KMS-11 (cell line): ENCODE data around the gene TTLL11.

Source experiments
- H2AFZ ChIP-seq: fragments of 200-600 bp; sonication (generic); 2 replicates; pipeline ENCODE4 v1.6.1; 2016; ENCODE audit warnings: antibody characterized with exemption, mixed run types, low read depth
- H3K27ac ChIP-seq: fragments of 200-600 bp; sonication (generic); 2 replicates; pipeline ENCODE4 v1.6.1; 2016; ENCODE audit warnings: mild to moderate bottlenecking, mixed run types
- H3K27me3 ChIP-seq: fragments of 200-600 bp; sonication (generic); 2 replicates; pipeline ENCODE4 v1.6.1; 2017; ENCODE audit warnings: mild to moderate bottlenecking, low read depth, mixed run types, moderate library complexity; ENCODE audit not compliant: insufficient read depth
- H3K36me3 ChIP-seq: fragments of 200-600 bp; sonication (generic); 2 replicates; pipeline ENCODE4 v1.6.1; 2017; ENCODE audit warnings: mild to moderate bottlenecking, mixed run types; ENCODE audit not compliant: insufficient read depth
- H3K4me1 ChIP-seq: fragments of 200-600 bp; sonication (generic); 2 replicates; pipeline ENCODE4 v1.6.1; 2016; ENCODE audit warnings: mild to moderate bottlenecking, low read depth, mixed run types; ENCODE audit not compliant: poor library complexity, severe bottlenecking
- H3K4me2 ChIP-seq: fragments of 200-600 bp; sonication (generic); 2 replicates; pipeline ENCODE4 v1.7.0; 2016; ENCODE audit warnings: mild to moderate bottlenecking, mixed run types
- H3K4me3 ChIP-seq: fragments of 200-600 bp; sonication (generic); IDR thresholded peaks from 2 replicates; pipeline ENCODE4 v1.6.1; 2017; ENCODE audit warnings: low read depth, low read length, mixed read lengths; ENCODE audit not compliant: insufficient read depth
- H3K79me2 ChIP-seq: fragments of 200-600 bp; sonication (generic); 2 replicates; pipeline ENCODE4 v1.6.1; 2016; ENCODE audit warnings: low read depth, mixed run types; ENCODE audit not compliant: insufficient read depth
- H3K9ac ChIP-seq: fragments of 200-600 bp; sonication (generic); 2 replicates; pipeline ENCODE4 v1.6.1; 2016; ENCODE audit warnings: mild to moderate bottlenecking, mixed run types
- H4K20me1 ChIP-seq: fragments of 200-600 bp; sonication (generic); 2 replicates; pipeline ENCODE4 v1.6.1; 2016; ENCODE audit warnings: mild to moderate bottlenecking, mixed run types; ENCODE audit not compliant: insufficient read depth
- TF ChIP-seq, protein P1 (sequence below): fragments of 200-600 bp; sonication (generic); conservative IDR thresholded peaks from 2 replicates; pipeline ENCODE4 v1.6.1; 2017; ENCODE audit warnings: low read depth, mild to moderate bottlenecking, antibody characterized with exemption, low read length, moderate library complexity, mixed read lengths

Gene TTLL11

DNA sequence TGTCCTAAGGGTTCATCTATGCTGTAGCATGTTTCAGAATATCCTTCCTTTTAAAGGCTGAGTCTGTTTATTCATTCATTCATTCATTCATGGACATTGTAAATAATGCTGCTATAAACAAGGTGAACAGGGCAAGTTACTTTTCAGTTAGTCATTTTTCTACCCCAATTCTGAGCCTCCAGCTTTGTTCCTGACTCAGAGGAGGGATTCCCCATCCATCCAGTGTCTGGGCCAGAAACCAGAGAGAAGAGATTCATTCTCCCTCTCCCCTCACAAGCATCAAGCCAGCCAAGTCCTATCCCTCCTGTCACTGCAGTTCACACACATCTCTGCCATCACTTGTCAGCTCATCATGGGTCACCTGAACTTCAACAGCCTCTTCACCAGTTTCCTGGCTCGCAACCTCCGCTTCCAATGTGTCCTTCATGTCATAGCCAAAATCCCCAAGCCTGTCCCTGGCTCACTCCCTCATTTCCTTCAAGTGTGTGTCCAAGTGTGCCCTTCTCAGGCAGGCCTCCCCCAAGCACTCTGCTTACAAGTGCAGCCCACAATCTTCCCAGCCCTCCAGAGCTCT, 203.0 kb downstream of the TTLL11 start:
- H3K27me3 ChIP-seq, result no peaks in the 10 kb centered on the region
- H3K79me2 ChIP-seq, result no peaks in the 10 kb centered on the region
- no peak overlapping the region for H3K4me3 ChIP-seq
- no peak overlapping the region for H3K9ac ChIP-seq
- H3K4me2 ChIP-seq, result no peak overlapping the region
- no peaks in the 10 kb centered on the region for H3K36me3 ChIP-seq
- H2AFZ ChIP-seq, result no peak overlapping the region
- no peaks in the 10 kb centered on the region for H3K4me1 ChIP-seq
- no peaks in the 10 kb centered on the region for H4K20me1 ChIP-seq
- TF ChIP-seq, protein P1, sequence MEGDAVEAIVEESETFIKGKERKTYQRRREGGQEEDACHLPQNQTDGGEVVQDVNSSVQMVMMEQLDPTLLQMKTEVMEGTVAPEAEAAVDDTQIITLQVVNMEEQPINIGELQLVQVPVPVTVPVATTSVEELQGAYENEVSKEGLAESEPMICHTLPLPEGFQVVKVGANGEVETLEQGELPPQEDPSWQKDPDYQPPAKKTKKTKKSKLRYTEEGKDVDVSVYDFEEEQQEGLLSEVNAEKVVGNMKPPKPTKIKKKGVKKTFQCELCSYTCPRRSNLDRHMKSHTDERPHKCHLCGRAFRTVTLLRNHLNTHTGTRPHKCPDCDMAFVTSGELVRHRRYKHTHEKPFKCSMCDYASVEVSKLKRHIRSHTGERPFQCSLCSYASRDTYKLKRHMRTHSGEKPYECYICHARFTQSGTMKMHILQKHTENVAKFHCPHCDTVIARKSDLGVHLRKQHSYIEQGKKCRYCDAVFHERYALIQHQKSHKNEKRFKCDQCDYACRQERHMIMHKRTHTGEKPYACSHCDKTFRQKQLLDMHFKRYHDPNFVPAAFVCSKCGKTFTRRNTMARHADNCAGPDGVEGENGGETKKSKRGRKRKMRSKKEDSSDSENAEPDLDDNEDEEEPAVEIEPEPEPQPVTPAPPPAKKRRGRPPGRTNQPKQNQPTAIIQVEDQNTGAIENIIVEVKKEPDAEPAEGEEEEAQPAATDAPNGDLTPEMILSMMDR, result no peak
- H3K27ac ChIP-seq, result no peak overlapping the region

DNA sequence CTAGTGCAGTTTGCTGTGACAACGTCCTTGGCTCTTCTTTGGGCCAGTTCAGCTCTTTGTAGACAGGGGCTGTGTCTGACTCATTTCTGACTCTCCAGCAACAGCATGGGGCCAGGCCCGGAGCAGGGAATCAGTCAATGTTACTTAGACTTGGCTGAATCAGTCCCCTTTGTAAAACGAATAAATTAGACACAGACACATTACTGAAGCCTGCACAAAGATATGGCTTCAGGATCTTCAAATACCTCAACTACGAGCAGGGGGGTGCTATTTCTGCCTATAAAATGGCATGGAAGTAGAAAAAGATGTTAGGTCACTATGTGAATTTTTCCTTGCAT, 204.7 kb downstream of the TTLL11 start:
- Histone ChIP-seq H3K4me1 (no peaks in the 10 kb centered on the region), H3K79me2 (no peaks in the 10 kb centered on the region), H3K4me3 (no peak overlapping the region), H3K9ac (no peak overlapping the region), H3K4me2 (no peak overlapping the region), H4K20me1 (no peaks in the 10 kb centered on the region), H3K27ac (no peak overlapping the region), H3K36me3 (no peaks in the 10 kb centered on the region), H3K27me3 (no peaks in the 10 kb centered on the region), H2AFZ (no peak overlapping the region)
- TF ChIP-seq, protein P1, result no peak

DNA sequence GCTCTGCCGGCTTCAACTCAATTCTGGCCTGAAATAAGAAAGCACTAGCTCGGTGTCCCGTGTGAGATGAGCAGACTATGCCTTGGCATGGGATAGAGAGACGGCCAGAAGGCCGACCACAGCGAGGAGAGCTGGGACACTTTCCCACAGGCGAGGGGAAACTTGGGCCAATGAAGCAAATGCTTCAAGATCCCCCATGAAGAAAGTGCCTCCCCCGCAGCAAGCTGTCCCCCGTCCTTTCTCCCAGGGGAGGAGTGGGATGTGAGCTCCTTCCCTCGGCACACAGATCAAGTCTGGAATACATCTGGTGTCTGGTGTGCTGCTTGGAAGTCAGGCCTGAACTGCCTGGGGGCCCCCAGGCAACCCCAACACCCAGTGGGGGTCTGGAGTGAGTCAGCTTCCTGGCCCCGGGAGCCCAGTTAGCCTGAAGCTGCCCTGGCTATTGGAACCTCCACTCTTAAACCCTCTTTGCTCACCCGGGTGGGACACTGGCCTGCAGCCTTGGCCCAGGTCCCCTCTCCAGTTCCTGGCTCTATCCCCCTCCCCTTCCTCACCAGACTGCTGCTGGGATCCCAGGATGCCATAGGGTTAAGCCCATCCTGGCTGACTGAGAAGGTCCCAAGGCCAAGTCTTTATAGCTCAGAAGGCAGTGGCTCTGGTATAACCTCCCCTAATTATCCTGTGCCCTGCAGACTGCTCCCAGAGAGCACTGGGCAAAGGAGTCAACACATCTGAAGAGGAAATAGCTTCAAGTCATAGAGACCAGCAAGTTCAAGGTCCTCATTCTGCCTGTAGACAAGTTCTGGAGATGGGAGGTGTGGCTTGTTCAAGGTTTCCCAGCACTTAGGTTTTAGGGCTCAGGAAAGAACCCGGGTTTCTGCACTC, 205.3 kb downstream of the TTLL11 start:
- H4K20me1 ChIP-seq, result no peaks in the 10 kb centered on the region
- no peaks in the 10 kb centered on the region for H3K4me1 ChIP-seq
- no peak overlapping the region for H3K4me2 ChIP-seq
- no peak overlapping the region for H3K4me3 ChIP-seq
- TF ChIP-seq, protein P1, result no peak
- H3K9ac ChIP-seq, result no peak overlapping the region
- H3K27ac ChIP-seq, result no peak overlapping the region
- H3K79me2 ChIP-seq, result no peaks in the 10 kb centered on the region
- no peaks in the 10 kb centered on the region for H3K27me3 ChIP-seq
- H2AFZ ChIP-seq, result no peak overlapping the region
- no peaks in the 10 kb centered on the region for H3K36me3 ChIP-seq

DNA sequence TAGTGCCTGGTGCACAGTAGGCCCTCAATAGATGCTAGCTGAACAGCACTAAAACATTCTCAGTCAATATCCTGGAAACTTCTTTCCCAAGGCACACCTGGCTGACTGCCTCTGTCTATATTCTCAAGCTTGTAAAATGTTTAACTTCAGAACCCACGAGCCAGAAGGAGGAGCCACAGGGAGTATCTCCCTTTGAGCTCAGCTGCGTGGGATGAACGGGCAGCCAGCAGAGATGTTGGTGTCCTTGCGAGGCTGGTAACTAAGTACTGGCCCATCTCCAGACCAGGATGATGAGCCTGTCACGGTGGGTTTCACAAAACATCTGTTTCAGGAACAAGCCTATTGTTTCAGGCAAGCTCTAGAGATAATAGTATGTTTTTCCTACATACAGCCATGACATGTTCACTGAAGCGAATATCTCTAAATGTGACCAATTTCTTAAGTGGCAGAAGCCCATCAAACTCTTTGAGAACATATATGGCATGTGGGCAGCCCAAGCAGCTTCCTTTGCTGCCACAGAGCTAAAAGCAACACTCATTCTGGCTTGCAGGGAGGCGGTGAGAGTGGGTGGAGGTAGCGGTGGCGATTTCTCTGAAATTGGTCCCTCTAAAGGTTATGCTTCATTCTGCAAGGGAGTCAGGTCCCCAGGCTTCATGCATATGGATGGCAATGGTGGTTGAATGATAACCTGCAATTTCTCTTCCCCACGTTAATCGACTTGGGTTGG, 206.2 kb downstream of the TTLL11 start:
- no peaks in the 10 kb centered on the region for H3K27me3 ChIP-seq
- H2AFZ ChIP-seq, result no peak overlapping the region
- H4K20me1 ChIP-seq, result no peaks in the 10 kb centered on the region
- H3K4me1 ChIP-seq, result no peaks in the 10 kb centered on the region
- no peak overlapping the region for H3K9ac ChIP-seq
- H3K27ac ChIP-seq, result no peak overlapping the region
- no peaks in the 10 kb centered on the region for H3K79me2 ChIP-seq
- no peak overlapping the region for H3K4me3 ChIP-seq
- TF ChIP-seq, protein P1, result no peak
- H3K4me2 ChIP-seq, result no peak overlapping the region
- no peaks in the 10 kb centered on the region for H3K36me3 ChIP-seq
